ENCODE data around the gene CAPZA2. TPM values are rescaled to one million over a fixed set of nuclear protein-coding genes. Genes with fewer than 3 reads are reported as not detected.

CAPZA2 gene
- total and polyA plus RNA-seq, 9 of the 15 experiments (the other 6 are each of a cell fraction or from before 2014, with no cell fraction given): 67.0 to 524 (median 176) TPM

DNA sequence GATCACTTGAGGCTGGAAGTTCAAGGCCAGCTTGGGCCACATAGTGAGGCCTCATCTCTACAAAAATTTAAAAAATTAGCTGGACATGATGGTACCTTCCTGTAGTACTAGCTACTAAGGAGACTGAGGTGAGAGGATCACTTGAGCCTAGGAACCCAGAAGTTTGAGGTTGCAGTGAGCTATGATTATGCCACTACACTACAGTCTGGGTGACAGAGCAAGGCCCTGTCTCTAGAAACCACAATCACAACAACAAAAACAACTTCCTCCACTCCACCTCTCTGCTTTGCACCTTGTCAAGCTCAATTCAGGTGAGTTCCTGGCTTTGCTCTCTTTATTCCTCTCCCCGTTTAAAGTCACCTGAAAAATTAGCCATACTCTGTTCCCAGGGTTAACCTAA lies 8.3 kb upstream of the CAPZA2 start:
- POLR2A ChIA-PET: interaction anchor here (0.6 to 2.5 kb wide), 5 partner anchors 9 to 156 kb away, joined by 3 to 12 read pairs (median 6); no protein-coding TSS in a partner anchor
- no peaks in the 10 kb centered on the region for H3K9me1 ChIP-seq (ENCODE audit: control insufficient read depth, insufficient read depth, low read length)
- H3K4me1 ChIP-seq (replicated peaks in 1 of 2; ENCODE audit: control insufficient read depth in 2 of 2, insufficient read depth in 2 of 2, low read length in 2 of 2): no peaks in the 10 kb centered on the region; a peak in 1 of 5 replicates
- H3K9ac ChIP-seq (ENCODE audit: insufficient read depth in 1 of 2, low read depth in 2 of 2, low read length in 2 of 2): no peak overlapping the region
- H3K4me3 ChIP-seq: no peak overlapping the region
- no peaks in the 10 kb centered on the region for H3K9me3 ChIP-seq (replicated peaks; ENCODE audit: control insufficient read depth, insufficient read depth, low read depth, low read length)
- CTCF ChIA-PET (ENCODE audit: low intra/inter-chr PET ratio): no interaction called here
- H3K36me3 ChIP-seq (ENCODE audit: control insufficient read depth, insufficient read depth, low read length): no peaks in the 10 kb centered on the region
- ATAC-seq: no peak
- TF ChIP-seq TAF1 (IDR thresholded peaks at IDR 0.05; ENCODE audit: control insufficient read depth, extremely low read depth, insufficient read depth, low read length, severe bottlenecking): no peak
- TF ChIP-seq FOS (IDR thresholded peaks at IDR 0.05; ENCODE audit: extremely low read depth, insufficient read length): no peak
- TF ChIP-seq, protein P1, sequence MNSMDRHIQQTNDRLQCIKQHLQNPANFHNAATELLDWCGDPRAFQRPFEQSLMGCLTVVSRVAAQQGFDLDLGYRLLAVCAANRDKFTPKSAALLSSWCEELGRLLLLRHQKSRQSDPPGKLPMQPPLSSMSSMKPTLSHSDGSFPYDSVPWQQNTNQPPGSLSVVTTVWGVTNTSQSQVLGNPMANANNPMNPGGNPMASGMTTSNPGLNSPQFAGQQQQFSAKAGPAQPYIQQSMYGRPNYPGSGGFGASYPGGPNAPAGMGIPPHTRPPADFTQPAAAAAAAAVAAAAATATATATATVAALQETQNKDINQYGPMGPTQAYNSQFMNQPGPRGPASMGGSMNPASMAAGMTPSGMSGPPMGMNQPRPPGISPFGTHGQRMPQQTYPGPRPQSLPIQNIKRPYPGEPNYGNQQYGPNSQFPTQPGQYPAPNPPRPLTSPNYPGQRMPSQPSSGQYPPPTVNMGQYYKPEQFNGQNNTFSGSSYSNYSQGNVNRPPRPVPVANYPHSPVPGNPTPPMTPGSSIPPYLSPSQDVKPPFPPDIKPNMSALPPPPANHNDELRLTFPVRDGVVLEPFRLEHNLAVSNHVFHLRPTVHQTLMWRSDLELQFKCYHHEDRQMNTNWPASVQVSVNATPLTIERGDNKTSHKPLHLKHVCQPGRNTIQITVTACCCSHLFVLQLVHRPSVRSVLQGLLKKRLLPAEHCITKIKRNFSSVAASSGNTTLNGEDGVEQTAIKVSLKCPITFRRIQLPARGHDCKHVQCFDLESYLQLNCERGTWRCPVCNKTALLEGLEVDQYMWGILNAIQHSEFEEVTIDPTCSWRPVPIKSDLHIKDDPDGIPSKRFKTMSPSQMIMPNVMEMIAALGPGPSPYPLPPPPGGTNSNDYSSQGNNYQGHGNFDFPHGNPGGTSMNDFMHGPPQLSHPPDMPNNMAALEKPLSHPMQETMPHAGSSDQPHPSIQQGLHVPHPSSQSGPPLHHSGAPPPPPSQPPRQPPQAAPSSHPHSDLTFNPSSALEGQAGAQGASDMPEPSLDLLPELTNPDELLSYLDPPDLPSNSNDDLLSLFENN (IDR thresholded peaks at IDR 0.05; ENCODE audit: low read depth in 2 of 2, low read length in 2 of 2): no peak
- no peak for TF ChIP-seq FOXJ2 (tag; IDR thresholded peaks at IDR 0.05)
- TF ChIP-seq ZEB2 (IDR thresholded peaks at IDR 0.05): no peak
- TF ChIP-seq, protein P2, sequence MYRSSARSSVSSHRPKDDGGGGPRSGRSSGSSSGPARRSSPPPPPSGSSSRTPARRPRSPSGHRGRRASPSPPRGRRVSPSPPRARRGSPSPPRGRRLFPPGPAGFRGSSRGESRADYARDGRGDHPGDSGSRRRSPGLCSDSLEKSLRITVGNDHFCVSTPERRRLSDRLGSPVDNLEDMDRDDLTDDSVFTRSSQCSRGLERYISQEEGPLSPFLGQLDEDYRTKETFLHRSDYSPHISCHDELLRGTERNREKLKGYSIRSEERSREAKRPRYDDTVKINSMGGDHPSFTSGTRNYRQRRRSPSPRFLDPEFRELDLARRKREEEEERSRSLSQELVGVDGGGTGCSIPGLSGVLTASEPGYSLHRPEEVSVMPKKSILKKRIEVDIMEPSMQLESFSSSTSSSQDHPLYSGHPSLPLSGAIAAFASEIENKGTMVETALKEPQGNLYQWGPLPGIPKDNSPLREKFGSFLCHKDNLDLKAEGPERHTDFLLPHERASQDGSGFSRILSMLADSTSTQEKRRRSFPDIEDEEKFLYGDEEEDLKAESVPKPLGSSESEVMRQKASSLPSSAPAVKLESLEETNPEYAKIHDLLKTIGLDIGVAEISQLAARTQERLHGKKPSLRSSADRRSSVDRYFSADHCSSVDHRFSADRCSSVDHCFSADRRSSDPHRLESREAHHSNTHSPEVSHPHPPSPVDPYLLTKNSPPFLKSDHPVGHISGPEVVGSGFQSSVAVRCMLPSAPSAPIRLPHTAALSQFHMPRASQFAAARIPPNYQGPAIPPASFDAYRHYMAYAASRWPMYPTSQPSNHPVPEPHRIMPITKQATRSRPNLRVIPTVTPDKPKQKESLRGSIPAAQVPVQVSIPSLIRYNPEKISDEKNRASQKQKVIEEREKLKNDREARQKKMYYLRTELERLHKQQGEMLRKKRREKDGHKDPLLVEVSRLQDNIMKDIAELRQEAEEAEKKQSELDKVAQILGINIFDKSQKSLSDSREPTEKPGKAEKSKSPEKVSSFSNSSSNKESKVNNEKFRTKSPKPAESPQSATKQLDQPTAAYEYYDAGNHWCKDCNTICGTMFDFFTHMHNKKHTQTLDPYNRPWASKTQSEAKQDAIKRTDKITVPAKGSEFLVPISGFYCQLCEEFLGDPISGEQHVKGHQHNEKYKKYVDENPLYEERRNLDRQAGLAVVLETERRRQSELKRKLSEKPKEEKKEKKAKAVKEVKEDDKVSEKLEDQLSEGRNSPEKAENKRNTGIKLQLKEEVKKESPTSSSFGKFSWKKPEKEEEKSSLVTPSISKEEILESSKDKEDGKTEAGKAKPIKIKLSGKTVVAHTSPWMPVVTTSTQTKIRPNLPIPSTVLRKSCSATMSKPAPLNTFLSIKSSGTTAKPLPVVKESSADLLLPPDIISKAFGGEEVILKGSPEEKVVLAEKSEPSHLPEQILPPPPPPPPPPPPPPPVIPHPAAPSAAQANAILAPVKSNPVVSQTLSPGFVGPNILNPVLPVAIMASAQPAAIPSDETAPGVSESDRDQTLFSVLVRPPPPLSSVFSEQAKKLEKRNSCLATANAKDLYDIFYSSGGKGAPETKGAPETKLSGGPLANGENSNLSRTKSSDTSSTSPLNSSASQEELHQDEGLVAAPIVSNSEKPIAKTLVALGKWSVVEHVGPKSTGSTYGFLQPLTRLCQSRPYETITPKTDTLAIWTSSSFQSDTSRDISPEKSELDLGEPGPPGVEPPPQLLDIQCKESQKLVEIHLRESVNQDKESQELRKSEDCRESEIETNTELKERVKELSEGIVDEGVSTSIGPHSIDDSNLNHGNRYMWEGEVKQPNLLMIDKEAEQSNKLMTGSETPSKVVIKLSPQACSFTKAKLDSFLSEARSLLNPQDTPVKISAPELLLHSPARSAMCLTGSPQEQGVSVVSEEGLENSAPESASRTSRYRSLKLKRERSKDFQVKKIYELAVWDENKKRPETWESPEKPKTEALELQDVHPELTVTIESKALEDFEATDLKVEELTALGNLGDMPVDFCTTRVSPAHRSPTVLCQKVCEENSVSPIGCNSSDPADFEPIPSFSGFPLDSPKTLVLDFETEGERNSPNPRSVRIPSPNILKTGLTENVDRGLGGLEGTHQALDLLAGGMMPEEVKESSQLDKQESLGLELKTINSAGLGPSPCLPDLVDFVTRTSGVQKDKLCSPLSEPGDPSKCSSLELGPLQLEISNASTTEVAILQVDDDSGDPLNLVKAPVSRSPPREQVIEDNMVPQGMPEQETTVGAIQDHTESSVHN (IDR thresholded peaks at IDR 0.05; ENCODE audit: borderline replicate concordance in 1 of 2, low read depth in 1 of 2): no peak
- DNase-seq (ENCODE audit: extremely low read depth in 1 of 4, low spot score in 3 of 4): no peak
- intact Hi-C loops (cut with micrococcal nuclease): no loop called here
- H2AFZ ChIP-seq (ENCODE audit: low read depth, low read length): no peak overlapping the region
- H3K79me2 ChIP-seq (ENCODE audit: control insufficient read depth, insufficient read depth, low read length): no peaks in the 10 kb centered on the region
- no peaks in the 10 kb centered on the region for H4K20me1 ChIP-seq (replicated peaks; ENCODE audit: control insufficient read depth, insufficient read depth, low read length)
- no peak for FAIRE-seq
- in situ Hi-C loops (cut with MboI): no loop called here
- H3K27me3 ChIP-seq (ENCODE audit: control insufficient read depth in 2 of 2, insufficient read depth in 2 of 2, low read length in 2 of 2): peaks cover 17 to 30% of the 10 kb centered on the region in 2 experiments
- H3K4me2 ChIP-seq (ENCODE audit: insufficient read depth, low read length): no peak overlapping the region
- WGBS (ENCODE audit: insufficient coverage, low coverage, missing lambda C conversion rate): 13% methylated on average over 1 of the region's 1 CpG
- no TSS peak for BruUV-seq (replicated peaks)
- H3K27ac ChIP-seq (ENCODE audit: extremely low read depth, low read depth, low read length): no peak overlapping the region

Data from K562 (cell line).